Fibroblast of the conjunctiva (primary cell): Measurements from ENCODE around the gene TMIGD3.

Experiments
- DNase-seq: peaks from one replicate; pipeline ENCODE4 v3.0.0-alpha.2; 2010; ENCODE audit warnings: low read depth

TMIGD3 gene

GRCh38 chr1:111446967-111447892 is 56.2 kb downstream of the TMIGD3 start:
- no peak for DNase-seq

- DNase-seq: no peak
These were observed 56.9 kb downstream of the TMIGD3 start for GRCh38 chr1:111446546-111446945.

GRCh38 chr1:111444031-111444430 is 59.4 kb downstream of the TMIGD3 start:
- no peak for DNase-seq

GRCh38 chr1:111442457-111442856 is 61.0 kb downstream of the TMIGD3 start:
- DNase-seq: no peak

GRCh38 chr1:111441573-111442192 is 61.8 kb downstream of the TMIGD3 start:
- no peak for DNase-seq

- DNase-seq: no peak
These were observed 63.7 kb downstream of the TMIGD3 start for GRCh38 chr1:111439461-111440351.

- DNase-seq: no peak
These were observed 66.7 kb downstream of the TMIGD3 start for GRCh38 chr1:111436726-111437125.
